SU-DHL-6 (cell line): ENCODE results near the gene SEMA3D.

ENCODE experiments used
- H2AFZ ChIP-seq: fragments of 200-600 bp; sonication (generic); 2 replicates; pipeline ENCODE4 v1.6.1; 2014; ENCODE audit warnings: low read depth, mild to moderate bottlenecking, moderate library complexity, mixed read lengths, antibody characterized with exemption, low read length; ENCODE audit not compliant: severe bottlenecking
- H3F3A ChIP-seq: fragments of 200-600 bp; shearing (Covaris generic); 2 replicates; pipeline ENCODE4 v1.6.0; 2016; ENCODE audit warnings: antibody characterized with exemption, mild to moderate bottlenecking; ENCODE audit not compliant: insufficient read depth
- H3K27ac ChIP-seq: fragments of 200-600 bp; sonication (generic); 2 replicates; pipeline ENCODE4 v1.5.1; 2016; ENCODE audit warnings: low read depth, mild to moderate bottlenecking, low read length, moderate library complexity, mixed read lengths
- H3K27me3 ChIP-seq: fragments of 200-600 bp; sonication (generic), shearing (Covaris generic); 2 replicates; pipeline ENCODE4 v1.6.0; 2014; ENCODE audit warnings: mild to moderate bottlenecking, low read length
- H3K36me3 ChIP-seq: fragments of 200-600 bp; sonication (generic); 2 replicates; pipeline ENCODE4 v1.6.1; 2014; ENCODE audit warnings: mild to moderate bottlenecking, low read length, mixed read lengths
- H3K4me2 ChIP-seq: fragments of 300-600, 200-600 bp; shearing (Covaris generic), sonication (generic); 2 replicates; pipeline ENCODE4 v1.6.0; 2014; ENCODE audit warnings: low read length, low read depth, mild to moderate bottlenecking; ENCODE audit not compliant: poor library complexity, severe bottlenecking
- H3K4me3 ChIP-seq: fragments of 200-600 bp; sonication (generic); 2 replicates; pipeline ENCODE4 v1.5.1; 2014; ENCODE audit warnings: antibody characterized with exemption, low read length, mild to moderate bottlenecking, mixed read lengths; ENCODE audit not compliant: insufficient read depth, poor library complexity, severe bottlenecking
- H3K79me2 ChIP-seq: fragments of 200-600 bp; sonication (generic); 2 replicates; pipeline ENCODE4 v1.6.1; 2014; ENCODE audit warnings: mild to moderate bottlenecking, low read length, moderate library complexity; ENCODE audit not compliant: insufficient read depth
- H3K9ac ChIP-seq: fragments of 200-600 bp; sonication (generic); 2 replicates; pipeline ENCODE4 v1.7.0; 2014; ENCODE audit warnings: mild to moderate bottlenecking, low read length
- H3K9me2 ChIP-seq: fragments of 200-600 bp; sonication (generic); replicated peaks from 2 replicates; pipeline ENCODE4 v1.6.1; 2014; ENCODE audit warnings: low read length; ENCODE audit not compliant: insufficient read depth
- H3K9me3 ChIP-seq: fragments of 200-600 bp; sonication (generic); 2 replicates; pipeline ENCODE4 v1.6.1; 2014; ENCODE audit warnings: low read length, mixed read lengths; ENCODE audit not compliant: insufficient read depth
- H4K20me1 ChIP-seq: fragments of 200-600 bp; sonication (generic); 2 replicates; pipeline ENCODE4 v1.6.1; 2014; ENCODE audit warnings: low read depth, mild to moderate bottlenecking, antibody characterized with exemption, low read length, moderate library complexity, mixed read lengths
- EZH2phosphoT487 ChIP-seq: fragments of 200-600 bp; sonication (generic), shearing (Covaris generic); conservative IDR thresholded peaks from 2 replicates; pipeline ENCODE4 v1.6.1; 2018; ENCODE audit warnings: mild to moderate bottlenecking, antibody characterized with exemption, low read length, moderate library complexity, mixed read lengths
- TF ChIP-seq, protein P1 (sequence below): fragments of 200-600 bp; sonication (generic); IDR thresholded peaks from one replicate; pipeline ENCODE4 v1.5.1; 2017; ENCODE audit warnings: antibody characterized with exemption, mild to moderate bottlenecking, low read length, moderate library complexity; ENCODE audit not compliant: insufficient read depth, poor library complexity, severe bottlenecking

Gene SEMA3D

DNA sequence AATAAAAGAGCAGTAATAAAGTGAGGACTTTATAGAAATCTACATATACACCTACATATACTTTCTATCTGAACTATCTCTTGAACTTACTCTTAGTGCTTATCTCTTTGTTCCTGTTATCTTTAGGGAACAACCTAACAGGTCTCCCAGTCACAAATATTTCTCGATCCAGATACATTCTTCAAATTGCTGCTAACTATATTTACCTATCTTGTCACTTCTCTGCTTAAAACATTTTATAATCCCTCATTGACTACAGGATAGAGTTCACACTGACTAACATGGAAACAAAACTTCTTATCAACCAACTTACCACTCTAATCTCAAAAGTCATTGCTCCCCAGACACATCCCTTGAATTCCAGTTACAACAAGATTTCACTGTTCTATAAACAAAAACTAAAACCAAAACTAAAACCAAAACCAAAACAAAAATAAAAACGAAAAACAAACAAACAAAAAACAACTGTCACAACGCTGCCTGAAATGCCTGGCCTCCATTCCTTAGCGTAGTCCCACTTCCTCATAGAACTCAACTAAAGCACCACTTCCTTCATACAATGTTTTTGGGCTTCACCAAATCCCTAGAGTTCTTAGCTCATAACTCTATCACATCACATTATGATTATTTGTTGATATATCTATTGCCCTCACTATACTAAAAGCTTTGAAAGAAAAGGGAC, 134.7 kb downstream of the SEMA3D start:
- Histone ChIP-seq H3K9ac (no peak overlapping the region), H3K9me2 (no peaks in the 10 kb centered on the region), H3F3A (no peaks in the 10 kb centered on the region), H3K4me3 (no peak overlapping the region), H3K4me2 (no peak overlapping the region), H3K9me3 (no peaks in the 10 kb centered on the region), H2AFZ (no peak overlapping the region), H3K79me2 (no peaks in the 10 kb centered on the region), H3K27ac (no peak overlapping the region), H3K27me3 (no peaks in the 10 kb centered on the region), H4K20me1 (no peaks in the 10 kb centered on the region), H3K36me3 (no peaks in the 10 kb centered on the region)
- TF ChIP-seq EZH2phosphoT487 = no peak

DNA sequence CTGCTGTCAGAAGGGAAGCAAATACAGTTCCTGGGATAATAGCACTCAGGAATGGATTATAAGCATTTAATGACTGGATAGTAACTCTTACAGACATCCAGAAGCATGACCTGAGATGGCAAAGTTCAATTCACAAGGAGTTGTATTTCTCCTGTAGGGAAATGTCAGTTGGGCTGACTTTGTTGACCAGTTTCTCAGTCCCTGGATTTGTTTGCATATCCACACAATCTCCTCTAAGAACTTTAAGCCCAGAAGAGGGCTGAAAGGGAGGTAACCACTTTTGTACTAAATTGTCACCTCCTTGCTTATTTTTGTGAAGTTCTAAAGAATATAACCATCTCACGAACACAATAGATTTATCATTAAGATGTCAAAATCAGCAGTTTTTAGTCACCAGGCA, 140.3 kb downstream of the SEMA3D start:
- H3K9me2 ChIP-seq = no peaks in the 10 kb centered on the region
- H3K9ac ChIP-seq = no peak overlapping the region
- H4K20me1 ChIP-seq = no peaks in the 10 kb centered on the region
- H3K79me2 ChIP-seq = no peaks in the 10 kb centered on the region
- no peaks in the 10 kb centered on the region for H3K9me3 ChIP-seq
- H3F3A ChIP-seq = no peaks in the 10 kb centered on the region
- H3K36me3 ChIP-seq = no peaks in the 10 kb centered on the region
- no peaks in the 10 kb centered on the region for H3K27me3 ChIP-seq
- TF ChIP-seq, protein P1, sequence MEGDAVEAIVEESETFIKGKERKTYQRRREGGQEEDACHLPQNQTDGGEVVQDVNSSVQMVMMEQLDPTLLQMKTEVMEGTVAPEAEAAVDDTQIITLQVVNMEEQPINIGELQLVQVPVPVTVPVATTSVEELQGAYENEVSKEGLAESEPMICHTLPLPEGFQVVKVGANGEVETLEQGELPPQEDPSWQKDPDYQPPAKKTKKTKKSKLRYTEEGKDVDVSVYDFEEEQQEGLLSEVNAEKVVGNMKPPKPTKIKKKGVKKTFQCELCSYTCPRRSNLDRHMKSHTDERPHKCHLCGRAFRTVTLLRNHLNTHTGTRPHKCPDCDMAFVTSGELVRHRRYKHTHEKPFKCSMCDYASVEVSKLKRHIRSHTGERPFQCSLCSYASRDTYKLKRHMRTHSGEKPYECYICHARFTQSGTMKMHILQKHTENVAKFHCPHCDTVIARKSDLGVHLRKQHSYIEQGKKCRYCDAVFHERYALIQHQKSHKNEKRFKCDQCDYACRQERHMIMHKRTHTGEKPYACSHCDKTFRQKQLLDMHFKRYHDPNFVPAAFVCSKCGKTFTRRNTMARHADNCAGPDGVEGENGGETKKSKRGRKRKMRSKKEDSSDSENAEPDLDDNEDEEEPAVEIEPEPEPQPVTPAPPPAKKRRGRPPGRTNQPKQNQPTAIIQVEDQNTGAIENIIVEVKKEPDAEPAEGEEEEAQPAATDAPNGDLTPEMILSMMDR = no peak
- no peak overlapping the region for H3K4me3 ChIP-seq
- H2AFZ ChIP-seq = no peak overlapping the region
- H3K27ac ChIP-seq = no peak overlapping the region
- H3K4me2 ChIP-seq = no peak overlapping the region

DNA sequence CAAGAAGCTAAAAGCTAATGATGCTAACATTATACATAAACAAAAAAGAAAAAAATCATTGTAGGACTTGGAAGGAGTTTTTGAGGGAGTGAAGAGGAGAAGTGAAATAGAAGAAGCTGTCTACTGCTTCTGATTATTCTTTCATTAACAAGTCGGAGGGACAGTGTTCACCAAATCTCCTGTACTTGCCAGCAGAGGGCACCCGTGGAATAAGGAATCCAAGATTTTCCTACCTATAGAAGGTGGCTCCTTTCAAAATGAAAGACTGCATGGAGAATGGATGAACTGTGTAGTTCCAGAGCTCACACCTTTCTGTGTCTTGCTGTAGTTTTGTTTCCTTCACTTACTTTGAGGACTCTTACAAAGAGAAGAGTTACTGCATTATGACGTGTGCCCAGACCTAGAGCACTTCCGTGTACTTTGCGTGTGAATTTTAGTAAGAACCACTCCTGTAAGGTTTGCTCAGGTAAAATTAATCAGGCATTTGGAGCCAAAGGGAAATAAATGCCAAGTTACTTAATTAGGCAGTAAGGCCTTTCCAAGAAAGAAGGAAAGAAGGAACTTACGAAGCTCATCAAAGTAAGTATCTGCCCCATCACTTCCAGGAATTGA, 145.1 kb downstream of the SEMA3D start:
- Histone ChIP-seq H4K20me1 (no peaks in the 10 kb centered on the region; the same call in 1 of the 2 replicates), H3K27me3 (no peaks in the 10 kb centered on the region), H3K9ac (no peak overlapping the region), H3K79me2 (no peaks in the 10 kb centered on the region), H2AFZ (no peak overlapping the region), H3K9me3 (no peaks in the 10 kb centered on the region), H3K4me2 (no peak overlapping the region), H3K4me3 (no peak overlapping the region), H3K27ac (no peak overlapping the region), H3K9me2 (no peaks in the 10 kb centered on the region), H3F3A (no peaks in the 10 kb centered on the region), H3K36me3 (no peaks in the 10 kb centered on the region)
- TF ChIP-seq EZH2phosphoT487 = no peak
- TF ChIP-seq, protein P1 = peak; percentile 64

DNA sequence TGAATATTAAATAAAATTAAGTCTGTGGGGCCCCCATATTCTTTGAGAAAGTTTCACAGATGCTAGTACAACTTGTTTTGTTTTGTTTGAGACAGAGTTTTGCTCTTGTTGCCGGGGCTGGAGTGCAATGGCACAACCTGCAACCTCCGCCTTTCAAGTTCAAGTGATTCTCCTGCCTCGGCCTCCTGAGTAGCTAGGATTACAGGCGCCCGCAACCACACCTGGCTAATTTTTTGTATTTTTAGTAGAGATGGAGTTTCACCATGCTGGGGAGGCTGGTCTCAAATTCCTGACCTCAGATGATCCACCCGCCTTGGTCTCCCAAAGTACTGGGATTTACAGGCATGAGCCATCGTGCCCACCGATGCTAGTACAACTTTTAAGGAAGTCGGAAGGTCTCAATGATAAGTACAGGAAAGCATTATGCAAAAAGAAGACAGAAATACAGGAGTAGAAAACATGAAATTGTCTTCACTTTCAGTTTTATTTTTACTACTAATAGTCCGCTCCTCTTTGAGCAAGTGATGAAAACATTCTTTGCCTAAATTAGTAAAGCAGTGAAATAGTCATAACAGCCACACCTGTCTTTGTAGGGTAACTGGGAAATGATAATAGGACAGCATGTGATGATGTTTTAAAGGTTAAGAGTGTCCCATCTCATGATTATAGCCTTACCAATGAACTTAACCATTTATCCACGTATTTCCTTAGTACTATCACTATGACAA, 147.5 kb downstream of the SEMA3D start:
- Histone ChIP-seq H3K4me3 (no peak overlapping the region), H3K9me2 (no peaks in the 10 kb centered on the region), H4K20me1 (peaks cover 10% of the 10 kb centered on the region; the same call in 1 of the 2 replicates), H3K27ac (no peak overlapping the region), H3K36me3 (no peaks in the 10 kb centered on the region), H3F3A (no peaks in the 10 kb centered on the region), H3K4me2 (no peak overlapping the region), H3K79me2 (no peaks in the 10 kb centered on the region), H3K27me3 (peaks cover 4% of the 10 kb centered on the region; the same call in 1 of the 2 replicates), H2AFZ (no peak overlapping the region), H3K9me3 (no peaks in the 10 kb centered on the region), H3K9ac (no peak overlapping the region)
- TF ChIP-seq, protein P1 = no peak
- TF ChIP-seq EZH2phosphoT487 = no peak
